Liver (tissue), 3 donors: ENCODE results near the gene VSNL1.

Experiments
- TAF1 ChIP-seq: conservative IDR thresholded peaks from 2 replicates; pipeline ENCODE4 v1.6.1; 2016; ENCODE audit warnings: antibody characterized with exemption, mild to moderate bottlenecking
- TF ChIP-seq, protein P1 (sequence below): fragments of 150-350 bp; IDR thresholded peaks from 2 replicates; pipeline ENCODE4 v1.5.1; 2017; ENCODE audit warnings: improper control_type of control experiment, low read depth, low read length; ENCODE audit not compliant: missing input control
- donor health status: healthy.
- donor health status: healthy.

DNA sequence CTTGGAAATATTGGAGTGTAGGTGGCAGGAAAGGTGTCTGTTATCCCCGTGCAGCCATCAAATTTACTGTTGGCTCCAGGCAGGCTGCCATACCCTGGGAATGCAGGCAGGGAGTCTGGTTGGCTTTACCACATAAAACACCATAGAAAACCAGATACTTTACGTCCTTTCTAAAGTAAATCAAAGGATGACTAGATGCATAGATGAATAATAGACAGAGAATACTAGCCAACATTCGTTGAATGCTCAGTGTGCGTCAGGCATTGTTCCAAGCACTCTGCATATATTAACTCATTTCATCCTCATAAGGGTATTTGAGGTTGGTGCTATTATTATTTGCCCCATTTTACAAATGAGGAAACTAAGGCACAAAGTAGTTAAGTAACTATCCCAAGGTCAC, 65.2 kb downstream of the VSNL1 start:
- TF ChIP-seq, protein P1, sequence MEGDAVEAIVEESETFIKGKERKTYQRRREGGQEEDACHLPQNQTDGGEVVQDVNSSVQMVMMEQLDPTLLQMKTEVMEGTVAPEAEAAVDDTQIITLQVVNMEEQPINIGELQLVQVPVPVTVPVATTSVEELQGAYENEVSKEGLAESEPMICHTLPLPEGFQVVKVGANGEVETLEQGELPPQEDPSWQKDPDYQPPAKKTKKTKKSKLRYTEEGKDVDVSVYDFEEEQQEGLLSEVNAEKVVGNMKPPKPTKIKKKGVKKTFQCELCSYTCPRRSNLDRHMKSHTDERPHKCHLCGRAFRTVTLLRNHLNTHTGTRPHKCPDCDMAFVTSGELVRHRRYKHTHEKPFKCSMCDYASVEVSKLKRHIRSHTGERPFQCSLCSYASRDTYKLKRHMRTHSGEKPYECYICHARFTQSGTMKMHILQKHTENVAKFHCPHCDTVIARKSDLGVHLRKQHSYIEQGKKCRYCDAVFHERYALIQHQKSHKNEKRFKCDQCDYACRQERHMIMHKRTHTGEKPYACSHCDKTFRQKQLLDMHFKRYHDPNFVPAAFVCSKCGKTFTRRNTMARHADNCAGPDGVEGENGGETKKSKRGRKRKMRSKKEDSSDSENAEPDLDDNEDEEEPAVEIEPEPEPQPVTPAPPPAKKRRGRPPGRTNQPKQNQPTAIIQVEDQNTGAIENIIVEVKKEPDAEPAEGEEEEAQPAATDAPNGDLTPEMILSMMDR = no peak
- no peak for TF ChIP-seq TAF1
